GM19351 (cell line): ENCODE results near the gene ZNF346.

Experiments used
- ATAC-seq: cut with Tn5 transposase; IDR thresholded peaks from one replicate; pipeline ENCODE4 v1.9.1; 2021; ENCODE audit warnings: mild to moderate bottlenecking, moderate library complexity; ENCODE audit not compliant: unreplicated experiment

Gene ZNF346

GRCh38 chr5:177093082-177093712 lies 70.7 kb downstream of the ZNF346 start:
- ATAC-seq = no peak

DNA sequence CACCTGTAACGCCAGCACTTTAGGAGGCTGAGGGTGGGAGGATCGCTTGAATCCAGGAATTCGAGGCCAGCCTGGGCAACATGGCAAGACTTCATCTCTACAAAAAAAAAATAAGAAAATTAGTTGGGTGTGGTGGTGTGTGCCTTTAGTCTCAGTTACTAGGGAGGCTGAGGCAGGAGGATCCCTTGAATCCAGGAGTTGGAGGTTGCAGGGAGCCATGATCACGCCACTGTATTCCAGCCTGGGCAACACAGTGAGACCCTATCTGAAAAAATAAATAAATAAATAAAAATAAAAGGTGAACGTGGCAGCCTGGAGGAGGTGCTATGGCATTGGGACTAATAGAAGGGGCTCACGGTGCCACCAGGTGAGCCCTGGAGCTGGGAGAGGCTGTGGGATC lies 71.3 kb downstream of the ZNF346 start:
- ATAC-seq = no peak

DNA sequence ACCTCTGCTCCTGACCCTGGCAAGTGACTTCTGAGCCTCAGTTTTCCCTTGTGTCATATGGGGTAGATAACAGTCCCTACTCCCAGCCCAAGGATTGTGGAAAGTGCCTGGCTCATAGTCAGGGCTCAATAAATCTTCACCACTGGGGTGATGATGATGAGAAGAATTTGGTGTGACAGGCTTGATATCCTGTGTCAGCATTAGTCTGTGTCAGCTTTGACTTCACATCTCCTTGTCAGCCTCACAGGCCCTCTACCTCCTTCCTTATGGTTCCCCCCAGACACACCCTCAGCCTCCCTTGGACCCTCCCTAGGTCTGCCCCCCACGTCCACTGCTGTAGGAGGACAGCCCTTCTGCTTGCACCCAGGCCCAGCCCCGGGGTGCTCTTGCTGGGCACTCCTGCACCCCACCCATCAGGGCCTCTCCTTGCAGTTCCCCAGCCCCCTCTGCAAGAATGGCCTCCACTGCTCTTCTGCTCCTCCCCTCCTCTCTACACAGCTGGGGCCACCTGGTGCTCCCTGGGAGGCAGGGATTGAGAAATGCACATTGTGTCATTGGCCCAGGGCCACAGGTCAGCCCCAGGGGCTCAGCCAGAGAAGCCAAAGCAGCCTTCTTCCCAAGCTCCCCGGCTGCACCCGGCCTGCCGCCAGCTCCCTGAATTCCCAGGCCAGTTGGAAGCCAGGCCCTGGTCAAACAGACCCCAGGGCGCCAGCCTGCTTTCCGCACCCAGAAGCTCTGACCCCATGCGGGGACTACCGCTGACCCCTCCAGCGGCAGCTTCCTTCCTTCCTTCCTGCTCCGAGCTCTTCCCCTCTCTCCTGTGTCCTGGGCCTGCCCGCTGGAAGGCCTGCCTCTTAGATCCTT lies 72.0 kb downstream of the ZNF346 start:
- ATAC-seq = no peak

GRCh38 chr5:177095088-177095669 lies 72.7 kb downstream of the ZNF346 start:
- ATAC-seq = no peak

DNA sequence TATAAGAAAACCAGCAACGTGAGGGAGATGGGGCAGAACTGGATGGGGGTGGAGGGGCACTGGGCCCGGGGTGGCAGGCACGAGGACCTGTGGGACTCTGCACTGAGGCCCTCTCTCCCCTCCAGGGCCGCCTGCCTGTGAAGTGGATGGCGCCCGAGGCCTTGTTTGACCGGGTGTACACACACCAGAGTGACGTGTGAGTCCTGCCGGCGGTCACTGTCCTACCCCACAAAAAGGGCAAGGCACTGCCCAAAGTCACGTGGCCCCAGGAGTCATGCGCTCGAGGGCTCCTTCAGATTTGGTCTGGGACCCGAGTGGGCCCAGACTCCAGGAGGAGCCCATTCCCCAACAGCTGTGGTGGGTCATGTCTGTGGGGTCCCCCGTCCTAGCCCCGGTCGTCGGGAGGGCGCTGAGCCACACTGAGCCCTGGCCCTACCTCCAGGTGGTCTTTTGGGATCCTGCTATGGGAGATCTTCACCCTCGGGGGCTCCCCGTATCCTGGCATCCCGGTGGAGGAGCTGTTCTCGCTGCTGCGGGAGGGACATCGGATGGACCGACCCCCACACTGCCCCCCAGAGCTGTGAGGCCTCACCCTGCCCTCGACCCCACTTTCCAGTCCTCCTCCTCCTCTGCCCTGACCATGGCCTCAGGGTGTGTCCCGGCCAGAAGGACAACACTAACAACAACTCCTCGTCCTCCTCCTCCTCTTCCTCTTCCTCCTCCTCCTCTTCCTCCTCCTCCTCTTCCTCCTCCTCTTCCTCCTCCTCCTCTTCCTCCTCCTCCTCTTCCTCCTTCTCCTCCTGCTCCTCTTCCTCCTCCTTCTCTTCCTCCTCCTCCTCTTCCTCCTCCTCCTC lies 73.9 kb downstream of the ZNF346 start:
- no peak for ATAC-seq

DNA sequence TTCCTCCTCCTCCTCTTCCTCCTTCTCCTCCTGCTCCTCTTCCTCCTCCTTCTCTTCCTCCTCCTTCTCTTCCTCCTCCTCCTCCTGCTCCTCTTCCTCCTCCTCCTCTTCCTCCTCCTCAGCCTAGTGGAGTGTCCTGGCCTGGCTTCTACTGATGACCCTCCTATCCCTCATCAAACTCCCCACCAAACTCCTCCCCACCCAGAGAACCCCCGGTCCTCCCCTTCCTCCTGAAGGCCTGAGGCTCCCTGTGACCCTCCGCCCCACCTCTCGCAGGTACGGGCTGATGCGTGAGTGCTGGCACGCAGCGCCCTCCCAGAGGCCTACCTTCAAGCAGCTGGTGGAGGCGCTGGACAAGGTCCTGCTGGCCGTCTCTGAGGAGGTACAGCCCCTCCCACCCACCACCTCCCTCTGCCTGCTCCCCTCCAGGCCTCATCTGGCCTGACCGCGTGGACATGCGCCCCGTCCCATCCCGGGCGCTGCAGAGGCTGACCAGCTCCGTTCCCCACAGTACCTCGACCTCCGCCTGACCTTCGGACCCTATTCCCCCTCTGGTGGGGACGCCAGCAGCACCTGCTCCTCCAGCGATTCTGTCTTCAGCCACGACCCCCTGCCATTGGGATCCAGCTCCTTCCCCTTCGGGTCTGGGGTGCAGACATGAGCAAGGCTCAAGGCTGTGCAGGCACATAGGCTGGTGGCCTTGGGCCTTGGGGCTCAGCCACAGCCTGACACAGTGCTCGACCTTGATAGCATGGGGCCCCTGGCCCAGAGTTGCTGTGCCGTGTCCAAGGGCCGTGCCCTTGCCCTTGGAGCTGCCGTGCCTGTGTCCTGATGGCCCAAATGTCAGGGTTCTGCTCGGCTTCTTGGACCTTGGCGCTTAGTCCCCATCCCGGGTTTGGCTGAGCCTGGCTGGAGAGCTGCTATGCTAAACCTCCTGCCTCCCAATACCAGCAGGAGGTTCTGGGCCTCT lies 74.8 kb downstream of the ZNF346 start:
- no peak for ATAC-seq

- ATAC-seq = no peak
Observed at GRCh38 chr5:177098120-177098469, 75.6 kb downstream of the ZNF346 start.

GRCh38 chr5:177098470-177099141 lies 76.1 kb downstream of the ZNF346 start:
- ATAC-seq = no peak

- no peak for ATAC-seq
Observed at GRCh38 chr5:177099422-177100093, 77.1 kb downstream of the ZNF346 start.

DNA sequence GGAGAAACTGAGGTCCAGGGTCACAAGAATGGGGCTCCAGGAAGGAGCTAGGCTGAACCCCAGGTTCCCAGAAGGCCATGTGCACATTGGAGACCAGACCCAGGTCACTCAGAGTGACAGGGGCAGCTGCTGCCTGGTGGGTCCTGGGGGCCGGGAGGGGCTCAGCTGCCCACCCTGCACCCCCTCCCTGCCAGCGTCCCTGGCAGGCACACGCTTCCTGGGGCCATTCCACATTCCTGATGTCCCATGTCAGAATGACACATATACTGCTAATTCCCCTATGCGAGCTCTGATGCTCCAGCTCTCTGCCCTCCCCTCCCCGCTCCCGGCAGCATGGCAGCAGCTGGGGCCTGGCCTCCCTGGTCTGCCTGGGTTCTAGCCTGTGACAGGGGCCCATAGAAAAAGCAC lies 78.2 kb downstream of the ZNF346 start:
- no peak for ATAC-seq

DNA sequence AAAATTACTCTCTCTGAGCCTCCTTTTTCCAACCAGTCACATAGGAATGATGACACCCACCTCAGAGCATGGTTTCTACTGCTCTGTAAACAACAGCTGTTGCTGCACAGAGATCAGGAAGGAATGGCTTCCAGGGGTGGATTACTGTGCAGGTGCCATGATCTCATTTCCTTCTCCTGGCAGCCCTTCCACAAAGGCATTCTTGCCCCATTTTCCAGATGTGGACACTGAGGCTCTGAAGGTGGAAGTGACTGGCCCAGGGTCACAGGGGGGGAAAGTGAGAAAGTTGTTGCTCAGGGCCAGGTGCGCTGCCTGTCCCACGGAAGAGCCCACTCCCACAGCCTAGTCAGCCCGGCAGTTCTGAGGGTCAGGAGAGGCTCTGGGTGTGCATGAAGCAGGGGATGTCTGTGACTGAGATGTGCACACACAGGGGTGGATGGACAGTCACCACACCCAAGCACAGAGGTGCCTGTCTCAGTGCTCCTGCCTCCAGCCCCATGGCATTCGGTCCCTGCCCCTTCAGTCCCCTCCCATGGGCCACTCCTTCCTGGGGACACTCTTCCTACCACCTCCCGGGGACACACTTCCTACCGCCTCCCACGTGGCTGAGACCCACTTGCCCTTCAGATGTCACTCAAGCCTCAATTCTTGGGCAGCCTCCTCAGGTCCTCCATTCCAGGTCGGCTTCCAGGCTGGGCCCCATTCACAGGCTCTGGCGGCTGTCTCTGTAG lies 81.2 kb downstream of the ZNF346 start:
- no peak for ATAC-seq

- no peak for ATAC-seq
Observed at GRCh38 chr5:177105691-177106476, 83.4 kb downstream of the ZNF346 start.

GRCh38 chr5:177107159-177107558 lies 84.7 kb downstream of the ZNF346 start:
- no peak for ATAC-seq

GRCh38 chr5:177109810-177110209 lies 87.3 kb downstream of the ZNF346 start:
- no peak for ATAC-seq

DNA sequence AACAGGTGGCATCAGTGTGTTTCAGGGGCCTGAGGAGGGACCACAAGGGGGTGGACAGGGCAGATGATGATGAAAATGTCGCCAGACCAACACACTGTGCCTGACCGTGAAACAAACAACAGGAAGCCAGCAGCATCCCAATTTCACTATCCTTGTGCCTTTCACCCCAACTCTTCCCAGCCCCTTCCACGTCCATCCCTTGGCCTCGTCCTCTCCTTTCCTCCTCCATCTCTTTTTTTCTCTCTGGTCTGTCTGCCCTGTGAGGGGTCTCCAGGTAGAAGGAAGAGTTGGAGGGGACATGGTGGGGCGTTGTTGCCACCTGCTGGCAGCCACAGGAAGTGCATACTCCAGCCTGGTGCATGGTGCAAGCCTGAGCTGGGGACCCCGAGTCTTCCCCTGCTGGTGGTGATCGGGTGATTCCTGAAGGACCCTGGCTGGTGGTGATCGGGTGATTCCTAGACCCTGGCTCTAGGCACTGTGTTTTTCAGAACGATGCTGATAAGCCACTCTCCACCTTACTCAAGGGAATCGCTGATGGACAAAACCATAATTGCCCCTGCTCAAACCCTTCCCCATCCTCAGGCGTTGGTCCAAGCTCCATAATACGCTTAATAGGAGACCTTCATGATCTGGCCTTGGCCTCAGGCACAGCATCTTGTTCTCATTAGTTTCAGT lies 89.4 kb downstream of the ZNF346 start:
- ATAC-seq = no peak

DNA sequence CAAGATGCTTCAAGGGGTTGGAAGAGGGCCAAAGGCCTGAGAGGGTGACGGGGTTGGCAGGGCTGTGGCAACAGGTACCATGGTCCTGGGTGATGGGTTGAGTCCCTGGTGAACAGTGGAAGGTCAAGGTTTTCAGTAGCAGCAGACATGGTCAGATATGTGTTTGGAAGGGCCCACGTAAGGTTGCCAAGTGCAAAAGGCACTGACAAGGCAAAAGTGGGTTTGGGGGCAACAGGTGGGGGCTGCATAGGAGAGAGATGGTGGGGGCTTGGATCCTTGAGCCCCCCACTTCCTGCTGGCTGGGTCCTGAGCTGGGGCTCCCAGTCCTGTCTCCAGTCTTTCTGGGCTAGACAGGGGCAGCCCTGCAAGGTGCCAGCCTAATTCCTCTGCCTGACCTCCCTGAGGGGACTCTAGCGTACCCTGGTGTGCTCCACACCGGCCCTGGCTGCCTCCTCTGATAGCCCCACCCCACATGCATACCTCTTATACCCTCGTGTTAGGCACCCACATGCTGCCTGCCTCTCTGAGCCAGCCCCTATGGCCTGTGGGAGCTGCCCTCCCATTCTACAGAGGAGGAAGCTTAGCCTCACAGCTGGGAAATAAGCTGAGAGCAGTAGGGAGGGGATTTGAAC lies 90.2 kb downstream of the ZNF346 start:
- no peak for ATAC-seq
